Measurements from ENCODE around the gene HHAT. TPM values are rescaled to one million over a fixed set of nuclear protein-coding genes. Genes with fewer than 3 reads are reported as not detected.
A peak's percentile ranks its signal among the peaks of the same experiment; 100 is the strongest.

The HHAT gene
- total RNA-seq, 4 donors from 2014 or later, result 0.31 to 0.33 (median 0.33) TPM; not detected in 1

GRCh38 chr1:210621712-210622111 is 293.0 kb downstream of the HHAT start:
- TF ChIP-seq CTCF (IDR thresholded peaks at IDR 0.05 in 4 of 5, conservative IDR thresholded peaks at IDR 0.05 in 1 of 5), result no peak
- no peak for TF ChIP-seq POLR2A (IDR thresholded peaks at IDR 0.05)
- Histone ChIP-seq H3K4me3 (no peak overlapping the region), H3K27me3 (no peaks in the 10 kb centered on the region), H3K9me3 (no peaks in the 10 kb centered on the region), H3K4me1 (no peaks in the 10 kb centered on the region), H3K27ac (no peak overlapping the region), H3K36me3 (no peaks in the 10 kb centered on the region)
- in situ Hi-C loops (cut with MboI; ENCODE audit: low sequenced_read_pairs in 4 of 4) (no loop called here), intact Hi-C loops (cut with DNase I; ENCODE audit: low total_unique reads) (no loop called here)
- ATAC-seq (no peak), DNase-seq (no peak)

GRCh38 chr1:210624722-210625121 is 296.0 kb downstream of the HHAT start:
- DNase-seq, result peak; percentile 41 to 53
- TF ChIP-seq POLR2A (IDR thresholded peaks at IDR 0.05), result no peak
- no peak for TF ChIP-seq CTCF (IDR thresholded peaks at IDR 0.05 in 4 of 5, conservative IDR thresholded peaks at IDR 0.05 in 1 of 5)
- H3K4me3 ChIP-seq, result no peak overlapping the region
- H3K27ac ChIP-seq, result no peak overlapping the region
- H3K9me3 ChIP-seq, result no peaks in the 10 kb centered on the region
- intact Hi-C loops (cut with DNase I; ENCODE audit: low total_unique reads) (no loop called here), in situ Hi-C loops (cut with MboI; ENCODE audit: low sequenced_read_pairs in 4 of 4) (no loop called here)
- no peaks in the 10 kb centered on the region for H3K36me3 ChIP-seq
- no peaks in the 10 kb centered on the region for H3K4me1 ChIP-seq
- no peaks in the 10 kb centered on the region for H3K27me3 ChIP-seq
- peak; percentile 65 to 74 for ATAC-seq

GRCh38 chr1:210625715-210626114 is 297.0 kb downstream of the HHAT start:
- no peaks in the 10 kb centered on the region for H3K27me3 ChIP-seq
- H3K4me3 ChIP-seq, result no peak overlapping the region
- no peak overlapping the region for H3K27ac ChIP-seq
- no peak for TF ChIP-seq POLR2A (IDR thresholded peaks at IDR 0.05)
- no peak for TF ChIP-seq CTCF (IDR thresholded peaks at IDR 0.05 in 4 of 5, conservative IDR thresholded peaks at IDR 0.05 in 1 of 5)
- ATAC-seq, result no peak
- DNase-seq, result no peak
- no peaks in the 10 kb centered on the region for H3K9me3 ChIP-seq
- in situ Hi-C loops (cut with MboI; ENCODE audit: low sequenced_read_pairs in 4 of 4), result no loop called here
- H3K36me3 ChIP-seq, result no peaks in the 10 kb centered on the region
- no peaks in the 10 kb centered on the region for H3K4me1 ChIP-seq
- intact Hi-C loops (cut with DNase I; ENCODE audit: low total_unique reads), result no loop called here

- DNase-seq (no peak), ATAC-seq (no peak)
- no peaks in the 10 kb centered on the region for H3K36me3 ChIP-seq
- no peaks in the 10 kb centered on the region for H3K9me3 ChIP-seq
- TF ChIP-seq CTCF (IDR thresholded peaks at IDR 0.05 in 4 of 5, conservative IDR thresholded peaks at IDR 0.05 in 1 of 5), result no peak
- no peak for TF ChIP-seq POLR2A (IDR thresholded peaks at IDR 0.05)
- H3K27me3 ChIP-seq, result no peaks in the 10 kb centered on the region
- intact Hi-C loops (cut with DNase I; ENCODE audit: low total_unique reads), result no loop called here
- in situ Hi-C loops (cut with MboI; ENCODE audit: low sequenced_read_pairs in 4 of 4), result no loop called here
- H3K27ac ChIP-seq, result no peak overlapping the region
- H3K4me1 ChIP-seq, result no peaks in the 10 kb centered on the region
- H3K4me3 ChIP-seq, result no peak overlapping the region
Measured at GRCh38 chr1:210626341-210626740, 297.6 kb downstream of the HHAT start.

- intact Hi-C loops (cut with DNase I; ENCODE audit: low total_unique reads), result no loop called here
- ATAC-seq, result no peak
- in situ Hi-C loops (cut with MboI; ENCODE audit: low sequenced_read_pairs in 4 of 4), result no loop called here
- no peak overlapping the region for H3K27ac ChIP-seq
- no peaks in the 10 kb centered on the region for H3K4me1 ChIP-seq
- DNase-seq, result no peak
- TF ChIP-seq POLR2A (IDR thresholded peaks at IDR 0.05) (no peak), CTCF (IDR thresholded peaks at IDR 0.05 in 4 of 5, conservative IDR thresholded peaks at IDR 0.05 in 1 of 5) (no peak)
- no peaks in the 10 kb centered on the region for H3K27me3 ChIP-seq
- no peak overlapping the region for H3K4me3 ChIP-seq
- no peaks in the 10 kb centered on the region for H3K9me3 ChIP-seq
- no peaks in the 10 kb centered on the region for H3K36me3 ChIP-seq
Measured at GRCh38 chr1:210627755-210628154, 299.1 kb downstream of the HHAT start.

All from gastrocnemius medialis (tissue), 4 donors.